CD14-positive monocyte (primary cell): ENCODE data around the gene DPM2. TPM values are rescaled to one million over a fixed set of nuclear protein-coding genes. Genes with fewer than 3 reads are reported as not detected.

Experiments used
- DNase-seq, 3 donors: peaks; one replicate each; pipeline ENCODE4 v3.0.0-alpha.2; 2011 to 2022
- H2AFZ ChIP-seq: 2 replicates; pipeline ENCODE4 v1.6.0; 2012; ENCODE audit warnings: mild to moderate bottlenecking, low read depth, low read length, inconsistent platforms; ENCODE audit not compliant: insufficient read depth, poor library complexity, severe bottlenecking
- H3K27ac ChIP-seq, 2 donors: 1 replicate in 1 of 2; 2 replicates in 1 of 2; pipeline ENCODE4 v1.5.1; 2012 to 2013; ENCODE audit warnings: low read length in 2 of 2, control low read depth in 1 of 2, inconsistent platforms in 1 of 2, low read depth in 1 of 2, mild to moderate bottlenecking in 1 of 2
- H3K27me3 ChIP-seq, 2 donors: one replicate each; pipeline versions ENCODE4 v1.6.0 to v1.6.1; 2011 to 2013; ENCODE audit warnings: low read length in 2 of 2; ENCODE audit not compliant: control insufficient read depth in 2 of 2, insufficient read depth in 2 of 2
- H3K36me3 ChIP-seq, 2 donors: replicated peaks in 1 of 2; 1 replicate in 1 of 2; 2 replicates in 1 of 2; pipeline versions ENCODE4 v1.5.1 to v1.6.1; 2012 to 2013; ENCODE audit warnings: low read length in 2 of 2, control low read depth in 1 of 2, inconsistent platforms in 1 of 2, mild to moderate bottlenecking in 1 of 2; ENCODE audit not compliant: insufficient read depth in 2 of 2, control insufficient read depth in 1 of 2
- H3K4me1 ChIP-seq, 2 donors: 1 replicate in 1 of 2; 2 replicates in 1 of 2; pipeline versions ENCODE4 v1.5.1 to v1.6.1; 2012 to 2013; ENCODE audit warnings: low read length in 2 of 2, control low read depth in 1 of 2, inconsistent platforms in 1 of 2, mild to moderate bottlenecking in 1 of 2, moderate library complexity in 1 of 2; ENCODE audit not compliant: insufficient read depth in 2 of 2, control insufficient read depth in 1 of 2
- H3K4me2 ChIP-seq: replicated peaks from 2 replicates; pipeline ENCODE3; 2012; ENCODE audit warnings: low read length, moderate library complexity, mild to moderate bottlenecking; ENCODE audit not compliant: poor library complexity, severe bottlenecking; ENCODE audit errors: extremely low read depth
- H3K4me3 ChIP-seq, 3 experiments: fragments of 200-600 bp in 1 of 3; sonication (generic) in 1 of 3; replicated peaks in 1 of 3; 1 replicate in 2 of 3; 2 replicates in 1 of 3; pipeline ENCODE4 v1.5.1; 2011 to 2013; ENCODE audit warnings: low read length in 3 of 3, mild to moderate bottlenecking in 3 of 3, control low read depth in 2 of 3, low read depth in 2 of 3, inconsistent platforms in 1 of 3, moderate library complexity in 1 of 3
- H3K79me2 ChIP-seq: 2 replicates; pipeline ENCODE4 v1.6.0; 2012; ENCODE audit warnings: mild to moderate bottlenecking, control low read depth, inconsistent platforms, low read length, moderate library complexity; ENCODE audit not compliant: insufficient read depth
- H3K9ac ChIP-seq: 2 replicates; pipeline ENCODE4 v1.6.0; 2017; ENCODE audit warnings: low read length, mild to moderate bottlenecking; ENCODE audit not compliant: insufficient read depth, poor library complexity, severe bottlenecking
- H3K9me3 ChIP-seq, 2 donors: replicated peaks in 1 of 2; 1 replicate in 1 of 2; 2 replicates in 1 of 2; pipeline versions ENCODE4 v1.5.1 to v1.6.1; 2012 to 2013; ENCODE audit warnings: low read length in 2 of 2, control low read depth in 1 of 2; ENCODE audit not compliant: control insufficient read depth in 1 of 2, insufficient read depth in 1 of 2
- H4K20me1 ChIP-seq: 2 replicates; pipeline ENCODE4 v1.6.0; 2012; ENCODE audit warnings: mild to moderate bottlenecking, low read length, control low read depth, moderate library complexity; ENCODE audit not compliant: insufficient read depth
- H3K27ac Mint-ChIP-seq, 7 donors: one replicate each; pipeline ENCODE4 v1.8.0; 2020; ENCODE audit warnings: mild to moderate bottlenecking in 7 of 7, mixed read lengths in 7 of 7, moderate library complexity in 6 of 7, inconsistent platforms in 2 of 7
- H3K27me3 Mint-ChIP-seq, 3 donors: one replicate each; pipeline ENCODE4 v1.8.0; 2021 to 2022; ENCODE audit warnings: low read depth in 3 of 3, mild to moderate bottlenecking in 3 of 3, mixed read lengths in 3 of 3, moderate library complexity in 3 of 3, inconsistent platforms in 1 of 3
- H3K36me3 Mint-ChIP-seq, 2 donors: one replicate each; pipeline ENCODE4 v1.8.0; 2020; ENCODE audit warnings: mixed read lengths in 2 of 2, inconsistent platforms in 1 of 2, mild to moderate bottlenecking in 1 of 2
- H3K4me1 Mint-ChIP-seq: one replicate; pipeline ENCODE4 v1.8.0; 2020; ENCODE audit warnings: mild to moderate bottlenecking, mixed read lengths
- H3K4me3 Mint-ChIP-seq, 2 donors: one replicate each; pipeline ENCODE4 v1.8.0; 2020; ENCODE audit warnings: mild to moderate bottlenecking in 2 of 2, mixed read lengths in 2 of 2, moderate library complexity in 1 of 2
- H3K9me3 Mint-ChIP-seq, 7 donors: one replicate each; pipeline ENCODE4 v1.8.0; 2020 to 2022; ENCODE audit warnings: mixed read lengths in 7 of 7, mild to moderate bottlenecking in 6 of 7, moderate library complexity in 6 of 7, inconsistent platforms in 2 of 7
- WGBS: methylation state at CpG from one replicate; pipeline ENCODE4 v1.1.5; 2013; ENCODE audit warnings: missing lambda C conversion rate; ENCODE audit not compliant: insufficient coverage; 5-methylcytosine and 5-hydroxymethylcytosine counted together
- intact Hi-C, 2 donors: fragments of 100-400 bp; cut with micrococcal nuclease; formaldehyde crosslinking; loops; one replicate each; pipeline versions ENCODE4 v1.15.0 to v1.15.1; 2023
- polyA plus RNA-seq, 3 donors: library from polyadenylated mRNA; depleted of rRNA in 1 of 3; unstranded in 2 of 3; stranded (reverse) in 1 of 3; fragments of 300-500 nt in 2 of 3; fragments of >200 nt in 1 of 3; fragmentation: Illumina TruSeq in 2 of 3; gene quantifications; 1 replicate in 2 of 3; 2 replicates in 1 of 3; pipeline ENCODE4 v1.2.3, GENCODE V29; 2012 to 2021
- TF ChIP-seq, protein P1 (sequence below): fragments of 200-600 bp; IDR thresholded peaks from one replicate; pipeline ENCODE4 v1.8.0; 2022; ENCODE audit warnings: antibody characterized with exemption, mild to moderate bottlenecking

Gene DPM2
- polyA plus RNA-seq, 3 donors: 22.4 to 28.7 (median 25.4) TPM

DNA sequence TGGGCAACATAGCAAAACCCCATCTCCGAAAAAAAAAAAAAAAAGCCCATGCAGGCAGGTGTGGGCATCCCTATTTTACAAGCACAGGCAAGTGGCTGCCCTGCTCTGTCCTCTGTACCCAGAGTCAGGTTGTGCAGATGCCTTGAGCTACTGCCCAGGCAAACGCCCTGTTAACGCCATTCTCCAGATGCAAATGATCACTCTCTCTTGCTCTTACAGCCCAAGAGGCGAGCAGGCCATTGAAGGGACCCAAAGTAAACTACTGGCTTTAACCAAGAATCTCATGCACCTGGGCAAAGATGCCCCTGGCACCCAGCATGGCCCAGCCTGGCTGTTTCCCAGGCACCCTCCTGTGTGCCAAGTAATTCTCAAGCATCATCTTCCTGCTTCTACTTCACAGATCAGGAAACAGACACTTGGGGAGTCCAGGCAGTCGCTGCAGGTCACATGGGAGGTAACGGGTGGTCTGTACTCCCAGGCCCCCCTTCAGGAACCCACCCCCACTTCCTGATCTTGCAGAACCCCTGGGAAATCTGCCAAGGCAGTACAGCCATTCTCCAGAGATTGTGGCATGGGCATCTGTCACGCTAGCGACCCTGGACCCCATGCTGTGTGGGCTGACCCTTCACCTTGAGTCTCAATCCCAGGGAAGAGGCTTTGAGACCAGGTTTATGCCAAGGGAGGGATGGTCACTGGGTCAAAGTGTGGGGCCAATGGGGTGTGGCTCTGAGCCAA is 28.9 kb upstream of the DPM2 start:
- peaks cover 38% of the 10 kb centered on the region for H3K4me1 Mint-ChIP-seq
- TF ChIP-seq, protein P1, sequence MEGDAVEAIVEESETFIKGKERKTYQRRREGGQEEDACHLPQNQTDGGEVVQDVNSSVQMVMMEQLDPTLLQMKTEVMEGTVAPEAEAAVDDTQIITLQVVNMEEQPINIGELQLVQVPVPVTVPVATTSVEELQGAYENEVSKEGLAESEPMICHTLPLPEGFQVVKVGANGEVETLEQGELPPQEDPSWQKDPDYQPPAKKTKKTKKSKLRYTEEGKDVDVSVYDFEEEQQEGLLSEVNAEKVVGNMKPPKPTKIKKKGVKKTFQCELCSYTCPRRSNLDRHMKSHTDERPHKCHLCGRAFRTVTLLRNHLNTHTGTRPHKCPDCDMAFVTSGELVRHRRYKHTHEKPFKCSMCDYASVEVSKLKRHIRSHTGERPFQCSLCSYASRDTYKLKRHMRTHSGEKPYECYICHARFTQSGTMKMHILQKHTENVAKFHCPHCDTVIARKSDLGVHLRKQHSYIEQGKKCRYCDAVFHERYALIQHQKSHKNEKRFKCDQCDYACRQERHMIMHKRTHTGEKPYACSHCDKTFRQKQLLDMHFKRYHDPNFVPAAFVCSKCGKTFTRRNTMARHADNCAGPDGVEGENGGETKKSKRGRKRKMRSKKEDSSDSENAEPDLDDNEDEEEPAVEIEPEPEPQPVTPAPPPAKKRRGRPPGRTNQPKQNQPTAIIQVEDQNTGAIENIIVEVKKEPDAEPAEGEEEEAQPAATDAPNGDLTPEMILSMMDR: no peak
- H3K4me2 ChIP-seq: no peak overlapping the region
- H3K36me3 ChIP-seq: no peaks in the 10 kb centered on the region
- H3K4me3 Mint-ChIP-seq: no peak overlapping the region
- H3K9me3 Mint-ChIP-seq: peaks cover 0 to 2% (median 0%) of the 10 kb centered on the region in 7 donors
- no peaks in the 10 kb centered on the region for H3K9me3 ChIP-seq
- peaks cover 13 to 33% of the 10 kb centered on the region in 2 donors for H3K4me1 ChIP-seq
- WGBS: 23% methylated on average over 5 of the region's 8 CpGs
- H3K27me3 Mint-ChIP-seq: peaks cover 4 to 6% (median 5%) of the 10 kb centered on the region in 3 donors
- no peak overlapping the region for H3K4me3 ChIP-seq
- no peak for DNase-seq
- H4K20me1 ChIP-seq: no peaks in the 10 kb centered on the region
- no peak overlapping the region for H3K27ac ChIP-seq
- peaks cover 0 to 2% of the 10 kb centered on the region in 2 donors for H3K36me3 Mint-ChIP-seq
- intact Hi-C loops: no loop called here
- no peaks in the 10 kb centered on the region for H3K79me2 ChIP-seq
- H3K27ac Mint-ChIP-seq: no peak overlapping the region
- no peaks in the 10 kb centered on the region for H3K27me3 ChIP-seq
- no peak overlapping the region for H3K9ac ChIP-seq
- H2AFZ ChIP-seq: no peak overlapping the region

DNA sequence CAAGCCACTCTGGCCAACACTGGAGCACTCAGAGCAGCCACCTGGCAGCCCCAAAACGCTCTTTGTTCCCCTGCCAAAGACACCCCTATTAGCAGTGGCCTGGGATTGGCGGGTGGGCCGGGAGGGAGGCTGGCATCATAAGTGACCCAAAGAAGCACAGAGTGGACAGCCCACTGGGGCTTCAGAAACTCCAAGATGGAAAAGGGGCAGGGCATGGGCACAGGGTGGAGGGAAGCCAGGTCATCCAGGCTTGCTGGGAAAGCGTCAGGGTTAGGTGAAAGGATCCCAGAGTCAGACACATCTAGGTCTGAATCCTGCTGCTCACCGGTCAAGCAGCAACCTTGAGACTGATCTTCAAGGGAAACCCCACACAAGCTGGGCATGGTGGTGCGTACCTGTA is 28.3 kb upstream of the DPM2 start:
- H4K20me1 ChIP-seq: no peaks in the 10 kb centered on the region
- 76% methylated on average over 6 of the region's 6 CpGs for WGBS
- no peak for DNase-seq
- peak overlapping the region in 2 of 7 donors; percentile 31 to 52 for H3K27ac Mint-ChIP-seq
- no peaks in the 10 kb centered on the region for H3K27me3 ChIP-seq
- H3K36me3 Mint-ChIP-seq: peaks cover 0 to 2% of the 10 kb centered on the region in 2 donors
- H3K36me3 ChIP-seq: no peaks in the 10 kb centered on the region
- H3K9me3 ChIP-seq: no peaks in the 10 kb centered on the region
- peak overlapping the region in 1 of 3 experiments; percentile 15 for H3K4me3 ChIP-seq
- H3K79me2 ChIP-seq: no peaks in the 10 kb centered on the region
- TF ChIP-seq, protein P1: no peak
- H3K4me3 Mint-ChIP-seq: peak overlapping the region in 1 of 2 donors; percentile 81
- peaks cover 4 to 6% (median 5%) of the 10 kb centered on the region in 3 donors for H3K27me3 Mint-ChIP-seq
- peaks cover 0 to 4% (median 0%) of the 10 kb centered on the region in 7 donors for H3K9me3 Mint-ChIP-seq
- H3K27ac ChIP-seq: no peak overlapping the region
- peak overlapping the region; percentile 43 for H3K4me2 ChIP-seq
- H2AFZ ChIP-seq: peak overlapping the region; percentile 66
- H3K9ac ChIP-seq: peak overlapping the region; percentile 30
- intact Hi-C loops: no loop called here
- H3K4me1 ChIP-seq: peaks cover 13 to 28% of the 10 kb centered on the region in 2 donors
- peaks cover 36% of the 10 kb centered on the region for H3K4me1 Mint-ChIP-seq
